ENCODE measurements around the gene PPP3CA.

GRCh38 chr4:101332424-101332823 is 14.9 kb downstream of the PPP3CA start:
- TF ChIP-seq, protein P1, sequence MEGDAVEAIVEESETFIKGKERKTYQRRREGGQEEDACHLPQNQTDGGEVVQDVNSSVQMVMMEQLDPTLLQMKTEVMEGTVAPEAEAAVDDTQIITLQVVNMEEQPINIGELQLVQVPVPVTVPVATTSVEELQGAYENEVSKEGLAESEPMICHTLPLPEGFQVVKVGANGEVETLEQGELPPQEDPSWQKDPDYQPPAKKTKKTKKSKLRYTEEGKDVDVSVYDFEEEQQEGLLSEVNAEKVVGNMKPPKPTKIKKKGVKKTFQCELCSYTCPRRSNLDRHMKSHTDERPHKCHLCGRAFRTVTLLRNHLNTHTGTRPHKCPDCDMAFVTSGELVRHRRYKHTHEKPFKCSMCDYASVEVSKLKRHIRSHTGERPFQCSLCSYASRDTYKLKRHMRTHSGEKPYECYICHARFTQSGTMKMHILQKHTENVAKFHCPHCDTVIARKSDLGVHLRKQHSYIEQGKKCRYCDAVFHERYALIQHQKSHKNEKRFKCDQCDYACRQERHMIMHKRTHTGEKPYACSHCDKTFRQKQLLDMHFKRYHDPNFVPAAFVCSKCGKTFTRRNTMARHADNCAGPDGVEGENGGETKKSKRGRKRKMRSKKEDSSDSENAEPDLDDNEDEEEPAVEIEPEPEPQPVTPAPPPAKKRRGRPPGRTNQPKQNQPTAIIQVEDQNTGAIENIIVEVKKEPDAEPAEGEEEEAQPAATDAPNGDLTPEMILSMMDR (IDR thresholded peaks at IDR 0.05): no peak
- TF ChIP-seq POLR2A (IDR thresholded peaks at IDR 0.05): no peak
- TF ChIP-seq EP300 (IDR thresholded peaks at IDR 0.05): no peak

All from tibial nerve (tissue), 4 donors.